A549 (cell line): ENCODE results near the gene DLG4. TPM values are rescaled to one million over a fixed set of nuclear protein-coding genes. Genes with fewer than 3 reads are reported as not detected.

ENCODE experiments used
- ATAC-seq, 2 experiments: fragments of 200-7000 bp in 1 of 2; fragments of >200 bp in 1 of 2; cut with Nextera tagmentation in 1 of 2; cut with Tn5 transposase in 1 of 2; 3 replicates each; pipeline versions ENCODE4 v1.8.0 to v1.9.1; 2018 to 2020; ENCODE audit warnings: mild to moderate bottlenecking in 1 of 2, moderate library complexity in 1 of 2
- CTCF ChIA-PET: fragments of 300-600 bp; sonication (Branson Sonifier 250); formaldehyde crosslinking; extraction: SDS; loops from one replicate; lab custom pipeline; 2021; ENCODE audit warnings: antibody characterized with exemption, inconsistent platforms; lab: Yijun Ruan, JAX
- POLR2A ChIA-PET: fragments of 350-600 bp; formaldehyde crosslinking; extraction: SDS; loops from one replicate; lab custom pipeline; 2021; ENCODE audit warnings: antibody characterized with exemption, inconsistent platforms; lab: Yijun Ruan, JAX
- DNase-seq, 2 experiments: peaks; one replicate each; pipeline versions ENCODE4 v3.0.0 to v3.0.0-alpha.2; 2011 to 2016; ENCODE audit warnings: low read depth in 1 of 2, low spot score in 1 of 2
- FAIRE-seq: peaks from 2 replicates; lab custom pipeline; 2011; peaks lifted over from hg19 to GRCh38; lab: Jason Lieb, UNC
- H3K27ac ChIP-seq, 2 experiments: fragments of >200 bp; sonication (Bioruptor Twin); formaldehyde crosslinking; 3 replicates each; pipeline ENCODE4 v1.5.1; 2016 to 2017
- H3K4me1 ChIP-seq: fragments of >200 bp; sonication (Bioruptor Twin); formaldehyde crosslinking; 3 replicates; pipeline ENCODE4 v1.6.1; 2016
- H3K4me2 ChIP-seq: fragments of >200 bp; sonication (Bioruptor Twin); formaldehyde crosslinking; 3 replicates; pipeline ENCODE4 v1.6.1; 2016
- H3K4me3 ChIP-seq: fragments of >200 bp; sonication (Bioruptor Twin); formaldehyde crosslinking; 3 replicates; pipeline ENCODE4 v1.5.1; 2016
- H3K9me3 ChIP-seq: fragments of >200 bp; sonication (Bioruptor Twin); formaldehyde crosslinking; 3 replicates; pipeline ENCODE4 v1.6.1; 2016
- CBX2 ChIP-seq: fragments of 200-600 bp; sonication (generic); IDR thresholded peaks from 2 replicates; pipeline ENCODE4 v1.6.1; 2016; ENCODE audit warnings: low read depth, mild to moderate bottlenecking, borderline replicate concordance
- CEBPB ChIP-seq, 2 experiments: fragments of >200 bp in 1 of 2; sonication (Bioruptor Twin) in 1 of 2; formaldehyde crosslinking in 1 of 2; IDR thresholded peaks; 2 replicates each; pipeline ENCODE4 v1.6.1; 2012 to 2016
- CTCF ChIP-seq: fragments of >200 bp; sonication (Bioruptor Twin); formaldehyde crosslinking; IDR thresholded peaks from 3 replicates; pipeline ENCODE4 v1.5.1; 2016
- FOSL2 ChIP-seq, 2 experiments: fragments of 450-650 bp in 1 of 2; fragments of >200 bp in 1 of 2; sonication (Bioruptor Twin) in 1 of 2; formaldehyde crosslinking; IDR thresholded peaks; 2 replicates each; pipeline versions ENCODE4 v1.5.0 to v1.6.1; 2016 to 2020; ENCODE audit warnings: mild to moderate bottlenecking in 1 of 2, moderate library complexity in 1 of 2
- GATA3 ChIP-seq: IDR thresholded peaks from 2 replicates; pipeline ENCODE4 v1.6.1; 2012; ENCODE audit warnings: borderline replicate concordance
- HDAC2 ChIP-seq: fragments of 200-600 bp; sonication (generic); IDR thresholded peaks from 2 replicates; pipeline ENCODE4 v1.6.1; 2016
- HEYL ChIP-seq: fragments of 250-450 bp; sonication (Bioruptor Pico); IDR thresholded peaks from 2 replicates; pipeline ENCODE4 v1.8.0; 2021; ENCODE audit warnings: mild to moderate bottlenecking, moderate library complexity
- HOXB13 ChIP-seq: fragments of 250-450 bp; sonication (Bioruptor Pico); IDR thresholded peaks from 2 replicates; pipeline ENCODE4 v1.5.0; 2020; ENCODE audit warnings: low read depth, mild to moderate bottlenecking, moderate library complexity
- JUN ChIP-seq, 2 experiments: fragments of >200 bp; sonication (Bioruptor Twin); formaldehyde crosslinking; IDR thresholded peaks; 2 replicates in 1 of 2; 3 replicates in 1 of 2; pipeline ENCODE4 v1.6.1; 2016 to 2017
- KDM5A ChIP-seq: fragments of 200-600 bp; sonication (generic); IDR thresholded peaks from 2 replicates; pipeline ENCODE4 v1.6.1; 2016; ENCODE audit warnings: antibody characterized with exemption, mild to moderate bottlenecking
- NFE2L2 ChIP-seq: fragments of 150-350 bp; conservative IDR thresholded peaks from 2 replicates; pipeline ENCODE4 v1.6.1; 2014; ENCODE audit warnings: low read length
- POLR2A ChIP-seq: IDR thresholded peaks from 2 replicates; pipeline ENCODE4 v1.6.1; 2012; ENCODE audit warnings: mild to moderate bottlenecking, low read length
- POLR2AphosphoS2 ChIP-seq: conservative IDR thresholded peaks from 2 replicates; pipeline ENCODE4 v1.6.1; 2012; ENCODE audit warnings: low read length, improper control_type of control experiment, inconsistent platforms
- RAD21 ChIP-seq, 2 experiments: fragments of >200 bp in 1 of 2; sonication (Bioruptor Twin) in 1 of 2; formaldehyde crosslinking in 1 of 2; IDR thresholded peaks in 1 of 2; conservative IDR thresholded peaks in 1 of 2; 2 replicates in 1 of 2; 3 replicates in 1 of 2; pipeline ENCODE4 v1.6.1; 2012 to 2018; ENCODE audit warnings: inconsistent platforms in 1 of 2
- SREBF2 ChIP-seq: fragments of 450-650 bp; IDR thresholded peaks from 2 replicates; pipeline ENCODE4 v1.6.1; 2014; ENCODE audit warnings: mild to moderate bottlenecking, moderate library complexity
- TFCP2L1 ChIP-seq: fragments of 250-450 bp; sonication (Bioruptor Pico); IDR thresholded peaks from 2 replicates; pipeline ENCODE4 v1.5.0; 2021; ENCODE audit warnings: mild to moderate bottlenecking
- ZC3H11A ChIP-seq: fragments of 450-650 bp; IDR thresholded peaks from 2 replicates; pipeline ENCODE4 v1.6.1; 2014; ENCODE audit warnings: antibody characterized with exemption, mild to moderate bottlenecking
- ZFP36 ChIP-seq: fragments of 450-650 bp; IDR thresholded peaks from 2 replicates; pipeline ENCODE4 v1.6.1; 2014; ENCODE audit warnings: borderline replicate concordance; ENCODE audit not compliant: partially characterized antibody
- WGBS: methylation state at CpG from one replicate; pipeline ENCODE4 v1.1.6; 2017; ENCODE audit errors: missing lambda C conversion rate; 5-methylcytosine and 5-hydroxymethylcytosine counted together
- polyA plus RNA-seq, 4 experiments: library from polyadenylated mRNA; depleted of rRNA in 3 of 4; stranded (reverse); fragments of >200 nt; fragmentation: RNase III in 1 of 4; extraction: RNeasy Plus Mini Kit Qiagen cat#74134 plus additional on column Dnase treatment in 1 of 4; gene quantifications; 2 replicates in 3 of 4; 3 replicates in 1 of 4; pipeline ENCODE4 v1.2.3, GENCODE V29; 2011 to 2017
- TF ChIP-seq, protein P1 (sequence below): fragments of 200-600 bp; sonication (generic); IDR thresholded peaks from 2 replicates; pipeline ENCODE4 v1.6.1; 2016; ENCODE audit warnings: antibody characterized with exemption, mild to moderate bottlenecking, moderate library complexity
- TF ChIP-seq, protein P2 (sequence below): fragments of >200 bp; sonication (Bioruptor Twin); formaldehyde crosslinking; IDR thresholded peaks from 3 replicates; pipeline ENCODE4 v1.6.1; 2016

DLG4 gene
- polyA plus RNA-seq, 2 of the 4 experiments (the other 2 are of a cell fraction), result 8.3 to 21.3 TPM

- Histone ChIP-seq H3K9me3 (no peaks in the 10 kb centered on the region), H3K4me3 (peak within 1 kb of the TSS; percentile 99), H3K4me2 (peak within 1 kb of the TSS; percentile 96), H3K27ac (peak within 1 kb of the TSS; percentile 96 to 99)
- 0% methylated on average over 26 of the region's 41 CpGs for WGBS
- DNase-seq, result peak; percentile 99 to 100
- CTCF ChIA-PET, result interaction anchor here (1.6 to 4.6 kb wide), 5 partner anchors 10 to 45 kb away, joined by 4 to 29 read pairs (median 6); partner anchors contain the start of gene GABARAP
- peak; percentile 95 to 97 for ATAC-seq
- FAIRE-seq, result peak; percentile 99
- TF ChIP-seq FOSL2 (IDR thresholded peaks at IDR 0.05) (no peak), FOSL2 (CRISPR knock-in tag; IDR thresholded peaks at IDR 0.05) (0 out of 2 replicates have a peak, but pooled peaks have one; percentile 64), CTCF (no peak), KDM5A (peak; percentile 99), CEBPB (IDR thresholded peaks at IDR 0.05) (no peak), GATA3 (no peak), HDAC2 (peak; percentile 95; the same call in 1 of the 2 replicates), RAD21 (conservative IDR thresholded peaks at IDR 0.05 in 1 of 2, IDR thresholded peaks at IDR 0.05 in 1 of 2) (no peak), HEYL (no peak), HOXB13 (CRISPR knock-in tag) (no peak), ZC3H11A (no peak), JUN (IDR thresholded peaks at IDR 0.05) (peak; percentile 89 to 90; a peak in 4 of 5 replicates), ZFP36 (no peak), POLR2A (peak; percentile 60), SREBF2 (no peak), NFE2L2 (no peak), TFCP2L1 (CRISPR knock-in tag) (0 out of 2 replicates have a peak, but pooled peaks have one; percentile 42), POLR2AphosphoS2 (no peak), CBX2 (no peak)
- TF ChIP-seq, protein P1, sequence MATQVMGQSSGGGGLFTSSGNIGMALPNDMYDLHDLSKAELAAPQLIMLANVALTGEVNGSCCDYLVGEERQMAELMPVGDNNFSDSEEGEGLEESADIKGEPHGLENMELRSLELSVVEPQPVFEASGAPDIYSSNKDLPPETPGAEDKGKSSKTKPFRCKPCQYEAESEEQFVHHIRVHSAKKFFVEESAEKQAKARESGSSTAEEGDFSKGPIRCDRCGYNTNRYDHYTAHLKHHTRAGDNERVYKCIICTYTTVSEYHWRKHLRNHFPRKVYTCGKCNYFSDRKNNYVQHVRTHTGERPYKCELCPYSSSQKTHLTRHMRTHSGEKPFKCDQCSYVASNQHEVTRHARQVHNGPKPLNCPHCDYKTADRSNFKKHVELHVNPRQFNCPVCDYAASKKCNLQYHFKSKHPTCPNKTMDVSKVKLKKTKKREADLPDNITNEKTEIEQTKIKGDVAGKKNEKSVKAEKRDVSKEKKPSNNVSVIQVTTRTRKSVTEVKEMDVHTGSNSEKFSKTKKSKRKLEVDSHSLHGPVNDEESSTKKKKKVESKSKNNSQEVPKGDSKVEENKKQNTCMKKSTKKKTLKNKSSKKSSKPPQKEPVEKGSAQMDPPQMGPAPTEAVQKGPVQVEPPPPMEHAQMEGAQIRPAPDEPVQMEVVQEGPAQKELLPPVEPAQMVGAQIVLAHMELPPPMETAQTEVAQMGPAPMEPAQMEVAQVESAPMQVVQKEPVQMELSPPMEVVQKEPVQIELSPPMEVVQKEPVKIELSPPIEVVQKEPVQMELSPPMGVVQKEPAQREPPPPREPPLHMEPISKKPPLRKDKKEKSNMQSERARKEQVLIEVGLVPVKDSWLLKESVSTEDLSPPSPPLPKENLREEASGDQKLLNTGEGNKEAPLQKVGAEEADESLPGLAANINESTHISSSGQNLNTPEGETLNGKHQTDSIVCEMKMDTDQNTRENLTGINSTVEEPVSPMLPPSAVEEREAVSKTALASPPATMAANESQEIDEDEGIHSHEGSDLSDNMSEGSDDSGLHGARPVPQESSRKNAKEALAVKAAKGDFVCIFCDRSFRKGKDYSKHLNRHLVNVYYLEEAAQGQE, result no peak
- TF ChIP-seq, protein P2, sequence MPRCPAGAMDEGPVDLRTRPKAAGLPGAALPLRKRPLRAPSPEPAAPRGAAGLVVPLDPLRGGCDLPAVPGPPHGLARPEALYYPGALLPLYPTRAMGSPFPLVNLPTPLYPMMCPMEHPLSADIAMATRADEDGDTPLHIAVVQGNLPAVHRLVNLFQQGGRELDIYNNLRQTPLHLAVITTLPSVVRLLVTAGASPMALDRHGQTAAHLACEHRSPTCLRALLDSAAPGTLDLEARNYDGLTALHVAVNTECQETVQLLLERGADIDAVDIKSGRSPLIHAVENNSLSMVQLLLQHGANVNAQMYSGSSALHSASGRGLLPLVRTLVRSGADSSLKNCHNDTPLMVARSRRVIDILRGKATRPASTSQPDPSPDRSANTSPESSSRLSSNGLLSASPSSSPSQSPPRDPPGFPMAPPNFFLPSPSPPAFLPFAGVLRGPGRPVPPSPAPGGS, result peak; percentile 44; the same call in 2 of the 3 replicates
- TF ChIP-seq, all 56 proteins: peak for 7
- H3K4me1 ChIP-seq, result peaks cover 28% of the 10 kb centered on the region
- POLR2A ChIA-PET, result interaction anchor here (0.6 to 2.0 kb wide), 4 partner anchors 9 to 29 kb away, joined by 3 to 15 read pairs (median 5); partner anchors contain the start of genes GABARAP, PHF23 and SLC2A4
Observed at GRCh38 chr17:7251661-7252175, 32.1 kb upstream of the DLG4 start, which contains the start of gene CTDNEP1. Gene CTDNEP1 (minus strand): TSS chr17:7251734. CDS start chr17:7251296, 438 bp downstream.
